ENCODE data around the gene FAF1. TPM values are rescaled to one million over a fixed set of nuclear protein-coding genes. Genes with fewer than 3 reads are reported as not detected.

FAF1 gene
- total RNA-seq, 6 experiments from 2014 or later, result 24.1 to 32.4 (median 31.6) TPM

DNA sequence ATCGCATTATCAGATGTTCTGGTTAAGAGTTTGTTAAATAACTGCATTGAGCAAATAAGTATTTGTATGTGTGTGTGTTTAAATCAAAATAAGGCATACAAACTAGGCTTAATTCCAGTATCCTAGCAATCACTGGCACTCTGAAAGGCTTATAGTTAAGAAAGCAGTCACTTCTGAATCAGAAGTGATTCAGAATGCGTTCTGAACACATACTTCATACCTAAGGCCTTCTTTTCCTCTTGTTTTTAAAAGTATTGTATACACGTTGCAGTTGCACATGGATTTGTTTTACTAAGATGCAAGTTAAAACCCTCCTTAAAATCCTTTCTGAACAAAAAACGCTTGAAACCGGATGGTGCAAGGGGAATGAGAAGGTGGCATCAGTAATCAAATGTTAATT is 298.4 kb downstream of the FAF1 start:
- H3K4me1 ChIP-seq, result peaks cover 0 to 11% (median 0%) of the 10 kb centered on the region in 4 donors
- H3K4me3 ChIP-seq, result no peak overlapping the region
- H3K27ac ChIP-seq, result no peak overlapping the region
- intact Hi-C loops (cut with DNase I), result no loop called here
- H3K27me3 ChIP-seq, result no peaks in the 10 kb centered on the region
- TF ChIP-seq POLR2A (IDR thresholded peaks at IDR 0.05), result no peak
- TF ChIP-seq, protein P1, sequence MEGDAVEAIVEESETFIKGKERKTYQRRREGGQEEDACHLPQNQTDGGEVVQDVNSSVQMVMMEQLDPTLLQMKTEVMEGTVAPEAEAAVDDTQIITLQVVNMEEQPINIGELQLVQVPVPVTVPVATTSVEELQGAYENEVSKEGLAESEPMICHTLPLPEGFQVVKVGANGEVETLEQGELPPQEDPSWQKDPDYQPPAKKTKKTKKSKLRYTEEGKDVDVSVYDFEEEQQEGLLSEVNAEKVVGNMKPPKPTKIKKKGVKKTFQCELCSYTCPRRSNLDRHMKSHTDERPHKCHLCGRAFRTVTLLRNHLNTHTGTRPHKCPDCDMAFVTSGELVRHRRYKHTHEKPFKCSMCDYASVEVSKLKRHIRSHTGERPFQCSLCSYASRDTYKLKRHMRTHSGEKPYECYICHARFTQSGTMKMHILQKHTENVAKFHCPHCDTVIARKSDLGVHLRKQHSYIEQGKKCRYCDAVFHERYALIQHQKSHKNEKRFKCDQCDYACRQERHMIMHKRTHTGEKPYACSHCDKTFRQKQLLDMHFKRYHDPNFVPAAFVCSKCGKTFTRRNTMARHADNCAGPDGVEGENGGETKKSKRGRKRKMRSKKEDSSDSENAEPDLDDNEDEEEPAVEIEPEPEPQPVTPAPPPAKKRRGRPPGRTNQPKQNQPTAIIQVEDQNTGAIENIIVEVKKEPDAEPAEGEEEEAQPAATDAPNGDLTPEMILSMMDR (IDR thresholded peaks at IDR 0.05), result no peak
- no peaks in the 10 kb centered on the region for H3K36me3 ChIP-seq
- no peaks in the 10 kb centered on the region for H3K9me3 ChIP-seq
- 95% methylated on average over 5 of the region's 5 CpGs for WGBS (ENCODE audit: insufficient coverage, low coverage, low lambda C conversion rate, missing lambda C conversion rate)
- ATAC-seq, result no peak
- no peak for DNase-seq

DNA sequence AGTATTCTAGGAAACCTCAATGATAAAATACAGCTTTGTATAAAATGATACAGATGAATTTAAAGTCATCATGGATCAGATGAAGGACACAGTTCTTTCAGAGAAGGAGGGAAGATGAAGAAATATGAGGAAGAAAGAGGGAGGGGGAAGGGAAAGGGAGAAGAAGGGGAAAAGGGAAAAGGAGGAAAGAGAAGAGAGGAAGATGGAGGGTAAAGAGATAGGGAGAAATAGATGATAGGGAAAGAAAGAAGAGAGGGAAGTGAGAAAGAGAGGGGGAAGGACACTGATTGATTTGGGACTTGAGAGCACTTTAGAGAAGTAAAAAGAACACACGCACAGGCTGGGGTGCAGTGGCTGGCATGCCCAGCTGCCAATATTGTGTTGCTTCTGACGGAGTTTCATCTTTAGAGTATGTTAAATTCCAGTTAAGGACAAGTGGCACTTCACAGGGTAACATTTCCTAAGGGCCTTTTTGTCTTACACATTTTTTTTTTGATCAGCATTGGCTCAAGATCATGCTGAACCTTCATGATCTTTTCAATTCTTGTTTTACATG is 300.9 kb downstream of the FAF1 start:
- DNase-seq (no peak), ATAC-seq (no peak)
- no CpG with 5 or more reads among the region's 2 CpGs for WGBS (ENCODE audit: insufficient coverage, low coverage, low lambda C conversion rate, missing lambda C conversion rate)
- Histone ChIP-seq H3K9me3 (no peaks in the 10 kb centered on the region), H3K36me3 (peaks cover 0 to 5% (median 2%) of the 10 kb centered on the region in 4 donors), H3K4me1 (no peaks in the 10 kb centered on the region), H3K27me3 (no peaks in the 10 kb centered on the region), H3K4me3 (no peak overlapping the region), H3K27ac (no peak overlapping the region)
- intact Hi-C loops (cut with DNase I), result no loop called here
- TF ChIP-seq POLR2A (IDR thresholded peaks at IDR 0.05), result no peak
- TF ChIP-seq, protein P1 (IDR thresholded peaks at IDR 0.05), result no peak

DNA sequence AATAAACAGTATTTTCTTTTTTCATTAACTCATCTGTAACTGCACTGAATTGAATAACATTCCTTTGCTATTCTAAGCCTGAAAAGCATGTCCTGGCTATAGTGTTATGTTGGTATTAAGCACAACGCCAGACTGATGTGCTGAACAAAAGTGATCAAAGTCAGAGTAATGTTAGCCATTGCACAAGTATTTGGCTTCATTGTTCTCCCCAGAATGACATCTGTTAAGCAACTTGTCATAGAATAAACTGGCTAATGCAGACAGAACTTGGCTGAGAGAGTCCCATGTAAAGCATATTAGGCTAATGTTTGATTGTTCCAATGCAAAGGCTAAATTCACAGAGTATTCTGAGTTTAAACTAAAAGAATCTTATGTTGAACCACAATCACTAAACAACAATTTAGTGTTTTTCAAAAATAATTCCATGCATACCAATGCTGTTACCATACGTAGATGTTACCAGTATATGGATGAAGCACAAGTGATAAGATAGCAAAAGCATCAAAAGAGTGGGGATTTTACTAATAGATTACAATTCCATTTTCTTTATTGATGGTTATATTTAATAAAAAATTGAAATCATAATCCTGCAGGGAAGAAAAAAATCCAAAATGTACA is 301.5 kb downstream of the FAF1 start:
- TF ChIP-seq, protein P1 (IDR thresholded peaks at IDR 0.05), result no peak
- TF ChIP-seq POLR2A (IDR thresholded peaks at IDR 0.05), result no peak
- no peaks in the 10 kb centered on the region for H3K4me1 ChIP-seq
- intact Hi-C loops (cut with DNase I), result no loop called here
- DNase-seq (no peak), ATAC-seq (peak in 1 of 4 donors; percentile 42)
- no peak overlapping the region for H3K27ac ChIP-seq
- no peaks in the 10 kb centered on the region for H3K9me3 ChIP-seq
- H3K27me3 ChIP-seq, result no peaks in the 10 kb centered on the region
- peaks cover 0 to 5% (median 2%) of the 10 kb centered on the region in 4 donors for H3K36me3 ChIP-seq
- WGBS (ENCODE audit: insufficient coverage, low coverage, low lambda C conversion rate, missing lambda C conversion rate), result 81% methylated on average over 2 of the region's 2 CpGs
- H3K4me3 ChIP-seq, result no peak overlapping the region

DNA sequence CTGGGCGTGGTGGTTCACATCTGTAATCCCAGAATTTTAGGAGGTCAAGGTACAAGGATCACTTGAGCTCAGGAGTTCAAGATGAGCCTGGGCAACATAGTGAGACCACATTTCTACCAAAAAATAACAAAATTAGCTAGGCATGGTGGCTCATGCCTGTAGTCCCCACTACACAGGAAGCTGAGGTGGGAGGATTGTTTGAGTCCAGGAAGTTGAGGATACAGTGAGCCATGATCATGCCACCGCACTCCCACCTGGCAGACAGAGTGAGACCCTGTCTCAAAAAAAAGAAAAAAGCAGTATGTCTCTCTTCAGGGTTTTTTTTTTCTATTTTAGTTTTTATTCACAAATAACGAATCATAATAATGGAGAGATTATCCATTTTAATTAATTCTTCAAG is 303.1 kb downstream of the FAF1 start:
- 94% methylated on average over 3 of the region's 3 CpGs for WGBS (ENCODE audit: insufficient coverage, low coverage, low lambda C conversion rate, missing lambda C conversion rate)
- no peak for ATAC-seq
- DNase-seq, result no peak
- intact Hi-C loops (cut with DNase I), result no loop called here
- Histone ChIP-seq H3K9me3 (no peaks in the 10 kb centered on the region), H3K36me3 (peaks cover 0 to 5% (median 2%) of the 10 kb centered on the region in 4 donors), H3K27ac (no peak overlapping the region), H3K4me1 (no peaks in the 10 kb centered on the region), H3K27me3 (no peaks in the 10 kb centered on the region), H3K4me3 (no peak overlapping the region)
- TF ChIP-seq POLR2A (IDR thresholded peaks at IDR 0.05), result no peak
- TF ChIP-seq, protein P1 (IDR thresholded peaks at IDR 0.05), result no peak

All from right lobe of liver (tissue), 6 donors.